A673 (cell line): ENCODE measurements around the gene LDHD.

Experiments used
- EZH2 ChIP-seq: fragments of 200-600 bp; sonication (generic); IDR thresholded peaks from 2 replicates; pipeline ENCODE4 v1.6.1; 2017; ENCODE audit warnings: borderline replicate concordance, low read depth, mild to moderate bottlenecking, mixed read lengths, antibody characterized with exemption, low read length; ENCODE audit not compliant: poor library complexity, severe bottlenecking
- TF ChIP-seq, protein P1 (sequence below): fragments of 300-800, 200-600 bp; sonication (generic); conservative IDR thresholded peaks from 2 replicates; pipeline ENCODE4 v1.5.1; 2017; ENCODE audit warnings: low read depth, mild to moderate bottlenecking, antibody characterized with exemption, low read length, moderate library complexity, mixed read lengths

DNA sequence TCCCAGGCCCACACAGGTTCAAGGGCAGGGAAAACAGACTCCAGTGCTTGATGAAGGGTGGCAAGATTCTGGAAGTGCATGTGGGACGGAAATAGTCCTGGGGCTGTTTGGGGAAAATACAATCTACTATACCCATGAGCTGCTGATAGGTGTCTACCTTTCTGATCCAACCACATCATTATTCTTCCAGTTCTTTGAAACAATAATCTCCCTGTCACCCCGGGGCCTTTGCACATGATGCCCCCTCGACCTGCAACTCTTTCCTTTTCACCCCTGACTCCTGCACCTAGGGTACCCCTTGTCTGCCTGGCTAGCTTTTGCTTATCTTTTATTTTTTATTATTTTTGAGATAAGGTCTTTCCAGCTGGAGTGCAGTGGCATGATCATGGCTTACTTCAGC lies 45.0 kb downstream of the LDHD start:
- TF ChIP-seq, protein P1, sequence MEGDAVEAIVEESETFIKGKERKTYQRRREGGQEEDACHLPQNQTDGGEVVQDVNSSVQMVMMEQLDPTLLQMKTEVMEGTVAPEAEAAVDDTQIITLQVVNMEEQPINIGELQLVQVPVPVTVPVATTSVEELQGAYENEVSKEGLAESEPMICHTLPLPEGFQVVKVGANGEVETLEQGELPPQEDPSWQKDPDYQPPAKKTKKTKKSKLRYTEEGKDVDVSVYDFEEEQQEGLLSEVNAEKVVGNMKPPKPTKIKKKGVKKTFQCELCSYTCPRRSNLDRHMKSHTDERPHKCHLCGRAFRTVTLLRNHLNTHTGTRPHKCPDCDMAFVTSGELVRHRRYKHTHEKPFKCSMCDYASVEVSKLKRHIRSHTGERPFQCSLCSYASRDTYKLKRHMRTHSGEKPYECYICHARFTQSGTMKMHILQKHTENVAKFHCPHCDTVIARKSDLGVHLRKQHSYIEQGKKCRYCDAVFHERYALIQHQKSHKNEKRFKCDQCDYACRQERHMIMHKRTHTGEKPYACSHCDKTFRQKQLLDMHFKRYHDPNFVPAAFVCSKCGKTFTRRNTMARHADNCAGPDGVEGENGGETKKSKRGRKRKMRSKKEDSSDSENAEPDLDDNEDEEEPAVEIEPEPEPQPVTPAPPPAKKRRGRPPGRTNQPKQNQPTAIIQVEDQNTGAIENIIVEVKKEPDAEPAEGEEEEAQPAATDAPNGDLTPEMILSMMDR, result no peak
- no peak for TF ChIP-seq EZH2
